Myocyte (in vitro differentiated cells): ENCODE results near the gene GBE1. TPM values are rescaled to one million over a fixed set of nuclear protein-coding genes. Genes with fewer than 3 reads are reported as not detected.
A peak's percentile ranks its signal among the peaks of the same experiment; 100 is the strongest.
"Not testable (repeated sequence)": the region's sequence is repeated elsewhere in the genome, so short reads cannot be mapped to it uniquely, and the experiment has no call there.

Experiments
- DNase-seq: peaks from one replicate; pipeline ENCODE4 v3.0.0-alpha.2; 2012; ENCODE audit warnings: low read depth
- total RNA-seq: library from RNA; depleted of rRNA; stranded (reverse); fragments of >200 nt; gene quantifications from 2 replicates; pipeline ENCODE4 v1.2.3, GENCODE V29; 2014

The GBE1 gene
- total RNA-seq, 1 donor from 2014 or later: 96.4 TPM

DNA sequence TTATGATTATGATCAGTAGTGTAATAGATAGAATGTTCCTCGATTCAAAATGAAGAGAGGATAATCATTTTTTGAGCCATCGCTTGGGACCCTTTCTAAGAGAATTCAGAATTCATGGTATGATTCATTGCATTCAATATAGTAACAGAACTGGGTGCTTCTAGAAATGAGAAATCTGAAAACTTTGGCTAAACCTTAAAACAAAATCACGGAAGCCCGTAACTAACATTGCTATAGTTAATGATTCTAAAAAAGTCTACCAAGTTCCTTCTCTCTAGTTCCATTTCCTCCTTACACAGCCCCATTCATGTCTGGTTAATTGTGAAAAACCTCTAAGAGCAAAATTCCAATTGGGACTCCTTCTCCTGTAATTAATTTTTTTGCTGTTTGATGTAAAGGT, 217.1 kb downstream of the GBE1 start:
- no peak for DNase-seq

GRCh38 chr3:81540787-81541186, 220.7 kb downstream of the GBE1 start:
- no peak for DNase-seq

- DNase-seq: no peak
These were observed 229.6 kb downstream of the GBE1 start for GRCh38 chr3:81531846-81532245.

DNA sequence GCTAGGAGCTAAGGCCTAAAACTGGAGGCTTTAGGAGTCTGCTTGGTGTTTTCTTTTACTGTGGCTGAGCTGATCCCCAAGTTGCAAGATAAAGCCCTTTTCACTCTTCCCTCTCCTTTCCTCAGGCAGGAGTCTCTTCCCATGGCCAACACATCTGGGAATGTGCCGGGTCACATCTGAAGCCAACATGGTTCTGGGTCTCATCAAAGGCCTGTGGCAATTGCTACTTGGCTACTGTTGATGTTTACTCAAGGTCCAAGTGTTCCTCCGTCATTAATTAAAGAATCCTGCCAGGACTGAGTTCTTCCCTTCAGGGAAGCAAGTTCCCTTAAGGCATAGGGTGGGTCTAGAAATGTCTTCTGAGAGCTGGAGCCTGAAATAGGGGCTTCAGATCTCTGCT, 230.2 kb downstream of the GBE1 start:
- DNase-seq: no peak

GRCh38 chr3:81530180-81530939, 231.1 kb downstream of the GBE1 start:
- DNase-seq: no peak

DNA sequence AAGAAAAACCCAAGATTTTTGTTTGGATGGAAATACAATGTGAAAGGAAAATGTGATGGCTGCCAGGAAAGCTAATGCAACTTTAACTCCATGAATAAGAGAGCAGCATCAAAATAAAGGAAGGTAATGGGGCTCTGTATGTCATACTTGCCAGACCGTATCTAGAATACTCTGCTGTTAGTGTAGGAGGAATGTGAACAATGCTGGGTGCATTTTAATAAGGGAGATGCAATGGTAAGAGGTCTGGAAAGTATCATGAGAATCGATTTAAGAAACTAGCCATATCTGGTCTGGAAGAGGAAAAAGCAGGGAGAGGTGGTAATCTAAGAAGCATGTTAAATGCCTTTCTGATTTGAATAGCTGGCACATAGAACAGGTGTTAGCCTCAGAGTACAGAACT, 239.6 kb downstream of the GBE1 start:
- no peak for DNase-seq

DNA sequence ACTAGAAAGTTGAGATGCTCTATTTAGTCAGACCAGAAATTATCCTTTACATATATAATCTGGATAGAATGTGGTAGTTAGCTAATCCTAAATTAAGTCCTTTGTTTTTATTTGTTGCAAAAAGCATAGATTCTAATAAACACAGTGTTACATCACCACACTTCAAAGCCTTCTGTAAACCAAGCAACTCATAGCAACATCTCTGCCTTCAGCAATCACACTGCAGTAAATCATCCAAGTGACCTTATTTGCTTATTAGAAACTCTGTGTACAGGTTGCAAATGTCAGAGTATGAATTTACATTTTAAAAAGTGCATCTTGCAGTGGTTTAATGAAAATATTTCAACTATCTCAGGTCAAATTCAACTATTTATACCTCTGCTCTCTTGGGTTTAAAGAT, 242.5 kb downstream of the GBE1 start:
- no peak for DNase-seq

DNA sequence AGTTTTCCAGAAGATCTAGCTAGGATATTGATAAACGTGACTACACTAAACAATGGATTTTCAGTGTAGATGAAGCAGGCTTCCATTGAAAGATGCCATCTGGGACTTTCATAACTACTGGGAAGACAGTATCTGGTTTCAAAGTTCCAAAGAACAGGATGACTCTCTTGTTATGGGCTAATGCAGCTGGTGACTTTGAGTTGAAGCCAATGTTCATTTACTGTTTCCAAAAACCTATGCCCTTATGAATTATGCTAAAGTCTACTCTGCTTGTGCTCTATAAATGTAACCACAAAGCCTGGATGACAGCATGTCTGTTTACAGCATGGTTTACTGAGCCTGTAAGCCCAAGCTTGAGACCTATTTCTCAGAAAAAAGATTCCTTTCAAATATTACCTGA, 245.4 kb downstream of the GBE1 start:
- DNase-seq: peak; percentile 31

GRCh38 chr3:81513591-81513990, 247.9 kb downstream of the GBE1 start:
- no peak for DNase-seq

DNA sequence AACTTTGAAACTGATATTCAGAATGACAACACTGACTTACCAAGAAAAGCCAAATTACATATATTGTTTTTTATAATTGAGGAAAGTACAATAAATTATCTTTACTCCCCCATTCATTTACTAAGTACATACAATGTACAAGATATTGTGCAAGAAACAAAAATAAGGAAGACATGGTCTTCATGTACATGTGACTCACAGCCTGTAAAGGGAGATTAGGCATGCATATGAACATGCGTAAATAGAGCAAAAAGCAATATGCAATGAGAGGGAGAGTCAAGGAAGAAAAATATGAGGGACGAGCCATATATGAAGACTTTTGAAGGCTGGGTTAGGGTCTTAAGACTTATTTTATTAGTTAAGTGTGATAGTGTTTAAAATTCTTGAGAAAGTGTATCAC, 258.4 kb downstream of the GBE1 start:
- no peak for DNase-seq

- DNase-seq: no peak
These were observed 259.2 kb downstream of the GBE1 start for GRCh38 chr3:81502236-81502635.

- DNase-seq: no peak
These were observed 261.4 kb downstream of the GBE1 start for GRCh38 chr3:81500039-81500438.

- no peak for DNase-seq
These were observed 263.7 kb downstream of the GBE1 start for GRCh38 chr3:81497572-81498251.

DNA sequence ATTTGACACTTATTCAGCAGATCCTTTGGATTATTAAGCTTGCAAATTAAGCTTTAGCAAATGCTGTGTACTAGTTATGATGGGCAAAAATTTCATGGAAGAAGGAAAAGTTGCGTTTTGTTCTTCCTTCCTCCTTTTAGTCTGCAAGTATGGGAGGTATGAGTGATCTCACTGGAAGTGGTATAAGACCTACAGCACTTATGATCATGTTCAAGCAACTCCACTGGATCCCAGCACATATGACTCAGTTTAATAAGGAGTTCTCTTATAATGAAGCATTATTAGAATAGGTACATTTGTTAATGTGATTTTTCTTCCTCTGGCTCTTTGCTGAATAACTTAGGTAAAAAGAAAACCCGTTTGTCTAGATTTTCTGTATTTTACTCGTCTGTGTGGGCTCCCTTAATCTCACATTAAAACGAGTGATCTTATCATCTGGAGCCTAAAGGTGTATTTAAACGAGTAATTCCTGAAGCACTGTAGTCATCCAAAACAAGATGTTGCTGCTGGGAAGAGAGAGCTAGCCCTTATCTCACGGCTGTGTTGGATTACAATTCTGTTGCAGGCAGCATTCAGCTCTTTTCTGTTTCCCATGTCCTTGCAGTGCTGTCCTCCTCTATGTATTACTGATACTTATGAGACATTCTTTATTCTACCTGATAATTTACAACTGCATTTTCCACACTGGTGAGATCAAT, 264.9 kb downstream of the GBE1 start:
- DNase-seq: no peak

GRCh38 chr3:81492471-81492870, 269.0 kb downstream of the GBE1 start:
- DNase-seq: not testable (repeated sequence)

DNA sequence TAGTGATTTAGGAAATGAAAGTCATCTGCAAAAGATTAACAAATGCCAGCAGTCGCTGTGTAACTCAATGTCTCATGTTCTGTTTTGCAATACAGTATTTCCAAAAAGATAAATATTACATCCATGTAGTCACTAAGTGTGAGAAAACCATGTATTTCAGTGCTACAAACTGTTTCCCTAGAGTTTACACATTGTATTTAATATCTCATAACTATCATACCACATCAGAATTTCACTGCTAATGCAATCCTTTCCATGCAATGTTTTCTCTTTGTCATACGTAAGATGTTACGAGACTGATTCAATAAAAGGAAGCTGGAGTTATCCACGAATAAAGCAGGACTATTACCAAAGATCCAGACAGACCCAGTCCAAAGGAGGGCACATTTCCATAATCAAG, 269.4 kb downstream of the GBE1 start:
- DNase-seq: no peak

- DNase-seq: peak; percentile 78
These were observed 270.7 kb downstream of the GBE1 start for GRCh38 chr3:81490541-81491288.

DNA sequence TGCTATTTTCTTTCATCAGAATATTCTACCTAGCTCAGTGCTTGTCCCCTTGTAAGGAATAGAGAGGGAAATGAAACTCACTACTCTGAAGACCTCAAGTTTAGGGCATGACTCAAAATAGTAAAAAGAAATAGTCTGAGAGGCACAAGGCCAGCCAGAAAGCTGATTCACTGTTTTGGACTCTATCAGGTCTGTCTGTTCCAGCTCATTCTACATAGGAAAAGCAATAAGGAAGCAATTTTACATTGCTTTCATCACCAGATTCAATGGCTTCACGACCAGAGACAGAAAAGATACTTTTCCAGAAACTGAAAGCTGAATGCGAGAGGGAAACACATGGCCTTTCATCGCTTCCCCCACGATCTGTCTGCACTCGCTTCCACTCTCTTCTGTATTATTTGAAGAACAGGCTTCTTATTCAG, 276.0 kb downstream of the GBE1 start:
- peak; percentile 18 for DNase-seq

GRCh38 chr3:81484520-81484919, 276.9 kb downstream of the GBE1 start:
- no peak for DNase-seq

DNA sequence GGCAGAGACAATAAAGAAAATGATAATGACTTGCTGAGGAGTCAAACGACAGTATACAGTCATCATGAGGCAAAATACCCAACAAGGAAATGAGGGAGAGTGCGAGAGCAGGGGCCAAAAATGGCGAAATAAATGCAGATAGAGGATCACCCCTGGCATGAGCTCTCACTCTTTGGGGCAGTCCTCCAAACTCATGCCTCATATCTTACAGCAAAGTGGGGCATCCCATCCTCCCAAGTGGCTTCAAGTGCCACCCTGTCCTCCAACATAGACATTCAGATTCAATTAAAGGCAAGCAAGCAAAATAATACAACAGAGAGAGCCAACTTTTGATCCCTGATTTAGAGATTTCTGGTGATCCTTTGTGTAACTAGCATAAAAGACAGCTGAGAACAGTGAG, 278.4 kb downstream of the GBE1 start:
- no peak for DNase-seq

DNA sequence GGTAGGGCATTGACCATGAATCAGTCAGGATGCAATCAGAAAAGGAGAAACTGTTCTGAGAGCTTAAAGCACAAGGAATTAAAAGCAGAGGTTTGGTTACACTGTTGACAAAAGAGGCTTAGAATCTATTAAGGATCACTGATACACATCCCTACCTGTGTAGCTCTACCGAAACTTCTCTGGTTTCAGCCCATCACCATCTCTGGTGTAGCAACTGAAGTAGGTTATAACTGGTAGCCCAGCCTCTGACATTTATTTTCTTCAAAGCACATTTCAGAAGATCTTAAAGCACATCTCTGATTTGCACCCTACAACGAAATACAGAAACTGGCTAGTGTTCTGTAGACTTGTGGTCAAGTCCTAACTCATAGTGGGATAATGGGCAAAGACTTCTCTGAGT, 283.7 kb downstream of the GBE1 start:
- DNase-seq: no peak

DNA sequence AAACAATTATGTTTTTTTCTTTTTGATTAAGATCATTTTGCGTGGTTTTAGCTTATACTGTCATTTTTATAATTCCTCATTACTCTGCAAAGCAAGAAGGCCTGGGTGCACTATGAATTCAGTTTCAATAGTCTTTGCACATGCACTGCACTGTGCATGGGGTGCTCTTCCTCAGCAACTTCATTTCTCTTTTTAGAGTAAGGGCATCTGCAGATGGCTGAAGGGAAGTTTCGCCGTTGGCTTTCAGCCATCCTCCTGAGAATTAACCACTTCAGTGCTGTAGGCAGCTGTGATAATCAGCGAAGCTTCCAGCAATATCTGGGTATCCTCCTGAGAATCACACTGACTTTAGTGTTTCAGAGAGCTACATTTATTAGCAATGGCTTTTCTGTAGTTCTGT, 284.8 kb downstream of the GBE1 start:
- no peak for DNase-seq
